Caco-2 (cell line): Measurements from ENCODE around the gene DCAF11. TPM values are rescaled to one million over a fixed set of nuclear protein-coding genes. Genes with fewer than 3 reads are reported as not detected.

Experiments
- BruUV-seq: library from RNA; stranded (reverse); fragments of 400-500 nt; replicated peaks from 2 replicates; lab custom pipeline; 2021; lab: Mats Ljungman, UMichigan
- CTCF ChIA-PET: fragments of 300-600 bp; sonication (Branson Sonifier 250); formaldehyde crosslinking; loops from one replicate; lab custom pipeline; 2022; ENCODE audit warnings: antibody characterized with exemption; lab: Charles Lee
- POLR2A ChIA-PET: fragments of 300-600 bp; sonication (Branson Sonifier 250); formaldehyde crosslinking; loops from one replicate; lab custom pipeline; 2022; ENCODE audit warnings: antibody characterized with exemption; lab: Charles Lee
- DNase-seq, 2 experiments: peaks; one replicate each; pipeline versions ENCODE4 v3.0.0 to v3.0.0-alpha.2; 2020 to 2022
- H3K27me3 ChIP-seq: replicated peaks from 2 replicates; pipeline ENCODE4 v1.6.0; 2011; ENCODE audit warnings: low read length; ENCODE audit not compliant: control insufficient read depth, insufficient read depth
- H3K36me3 ChIP-seq: 2 replicates; pipeline ENCODE4 v1.5.1; 2011; ENCODE audit warnings: low read length; ENCODE audit not compliant: control insufficient read depth, insufficient read depth
- H3K4me1 ChIP-seq: fragments of 250-450 bp; sonication (Bioruptor Pico); 2 replicates; pipeline ENCODE4 v1.5.1; 2020; ENCODE audit warnings: mild to moderate bottlenecking
- H3K4me3 ChIP-seq: 2 replicates; pipeline ENCODE4 v1.5.1; 2011; ENCODE audit warnings: low read depth, mild to moderate bottlenecking, control low read depth, low read length
- H3K9me3 ChIP-seq: fragments of 250-450 bp; sonication (Bioruptor Pico); 2 replicates; pipeline ENCODE4 v1.5.1; 2020; ENCODE audit warnings: mild to moderate bottlenecking, moderate library complexity
- H3K27ac Mint-ChIP-seq: one replicate; pipeline ENCODE4 v1.8.0; 2022; ENCODE audit warnings: mixed read lengths; ENCODE audit not compliant: unreplicated experiment
- H3K27me3 Mint-ChIP-seq: one replicate; pipeline ENCODE4 v1.8.0; 2022; ENCODE audit warnings: mixed read lengths; ENCODE audit not compliant: insufficient read depth, unreplicated experiment
- H3K36me3 Mint-ChIP-seq: one replicate; pipeline ENCODE4 v1.8.0; 2022; ENCODE audit warnings: mild to moderate bottlenecking, mixed read lengths; ENCODE audit not compliant: insufficient read depth, unreplicated experiment
- H3K4me1 Mint-ChIP-seq: one replicate; pipeline ENCODE4 v1.8.0; 2022; ENCODE audit warnings: low read depth, mixed read lengths; ENCODE audit not compliant: unreplicated experiment
- H3K4me3 Mint-ChIP-seq: one replicate; pipeline ENCODE4 v1.8.0; 2022; ENCODE audit warnings: mild to moderate bottlenecking, moderate library complexity, mixed read lengths; ENCODE audit not compliant: unreplicated experiment
- H3K9me3 Mint-ChIP-seq: one replicate; pipeline ENCODE4 v1.8.0; 2022; ENCODE audit warnings: mixed read lengths; ENCODE audit not compliant: unreplicated experiment
- intact Hi-C: fragments of 100-400 bp; cut with micrococcal nuclease; formaldehyde crosslinking; loops from one replicate; pipeline ENCODE4 v1.10.0; 2022; ENCODE audit not compliant: unreplicated experiment
- total RNA-seq: library from RNA; stranded (reverse); gene quantifications from 2 replicates; pipeline ENCODE4 v1.2.3, GENCODE V29; 2022
- TF ChIP-seq, protein P1 (sequence below), 2 experiments: fragments of 200-600 bp in 1 of 2; IDR thresholded peaks; 1 replicate in 1 of 2; 2 replicates in 1 of 2; pipeline versions ENCODE4 v1.5.1 to v1.8.0; 2011 to 2022; ENCODE audit warnings: antibody characterized with exemption in 1 of 2, control low read depth in 1 of 2, inconsistent platforms in 1 of 2, low read depth in 1 of 2, low read length in 1 of 2, mild to moderate bottlenecking in 1 of 2, moderate library complexity in 1 of 2; ENCODE audit not compliant: insufficient read depth in 1 of 2, severe bottlenecking in 1 of 2, unreplicated experiment in 1 of 2

The DCAF11 gene
- total RNA-seq, 1 experiment from 2014 or later, result 65.9 TPM

DNA sequence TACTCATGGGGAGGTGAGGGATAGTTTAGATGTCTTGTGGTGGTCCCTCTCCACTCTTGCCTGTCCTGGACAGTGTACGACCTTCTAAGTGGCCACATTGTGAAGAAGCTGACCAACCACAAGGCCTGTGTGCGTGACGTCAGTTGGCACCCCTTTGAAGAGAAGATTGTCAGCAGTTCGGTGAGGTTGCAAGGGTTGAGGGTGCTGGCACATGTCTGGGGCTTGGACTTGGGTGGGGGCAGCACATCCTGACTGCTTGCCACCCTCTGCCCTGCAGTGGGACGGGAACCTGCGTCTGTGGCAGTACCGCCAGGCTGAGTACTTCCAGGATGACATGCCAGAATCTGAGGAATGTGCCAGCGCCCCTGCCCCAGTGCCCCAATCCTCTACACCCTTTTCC, 8.3 kb downstream of the DCAF11 start:
- Mint-ChIP-seq H3K9me3 (no peaks in the 10 kb centered on the region), H3K27ac (no peak overlapping the region), H3K36me3 (peaks cover 14% of the 10 kb centered on the region), H3K4me3 (no peak overlapping the region), H3K27me3 (no peaks in the 10 kb centered on the region), H3K4me1 (no peaks in the 10 kb centered on the region)
- TF ChIP-seq, protein P1, sequence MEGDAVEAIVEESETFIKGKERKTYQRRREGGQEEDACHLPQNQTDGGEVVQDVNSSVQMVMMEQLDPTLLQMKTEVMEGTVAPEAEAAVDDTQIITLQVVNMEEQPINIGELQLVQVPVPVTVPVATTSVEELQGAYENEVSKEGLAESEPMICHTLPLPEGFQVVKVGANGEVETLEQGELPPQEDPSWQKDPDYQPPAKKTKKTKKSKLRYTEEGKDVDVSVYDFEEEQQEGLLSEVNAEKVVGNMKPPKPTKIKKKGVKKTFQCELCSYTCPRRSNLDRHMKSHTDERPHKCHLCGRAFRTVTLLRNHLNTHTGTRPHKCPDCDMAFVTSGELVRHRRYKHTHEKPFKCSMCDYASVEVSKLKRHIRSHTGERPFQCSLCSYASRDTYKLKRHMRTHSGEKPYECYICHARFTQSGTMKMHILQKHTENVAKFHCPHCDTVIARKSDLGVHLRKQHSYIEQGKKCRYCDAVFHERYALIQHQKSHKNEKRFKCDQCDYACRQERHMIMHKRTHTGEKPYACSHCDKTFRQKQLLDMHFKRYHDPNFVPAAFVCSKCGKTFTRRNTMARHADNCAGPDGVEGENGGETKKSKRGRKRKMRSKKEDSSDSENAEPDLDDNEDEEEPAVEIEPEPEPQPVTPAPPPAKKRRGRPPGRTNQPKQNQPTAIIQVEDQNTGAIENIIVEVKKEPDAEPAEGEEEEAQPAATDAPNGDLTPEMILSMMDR (IDR thresholded peaks at IDR 0.05; ENCODE audit: insufficient read depth in 1 of 2, low read depth in 1 of 2, low read length in 1 of 2, severe bottlenecking in 1 of 2, unreplicated experiment in 1 of 2), result no peak
- Histone ChIP-seq H3K36me3 (peaks cover 6% of the 10 kb centered on the region), H3K9me3 (no peaks in the 10 kb centered on the region), H3K4me1 (no peaks in the 10 kb centered on the region), H3K4me3 (no peak overlapping the region), H3K27me3 (no peaks in the 10 kb centered on the region)
- ChIA-PET POLR2A (no interaction called here), CTCF (no interaction called here)
- DNase-seq, result no peak
- BruUV-seq, result no TSS peak
- intact Hi-C loops, result no loop called here

DNA sequence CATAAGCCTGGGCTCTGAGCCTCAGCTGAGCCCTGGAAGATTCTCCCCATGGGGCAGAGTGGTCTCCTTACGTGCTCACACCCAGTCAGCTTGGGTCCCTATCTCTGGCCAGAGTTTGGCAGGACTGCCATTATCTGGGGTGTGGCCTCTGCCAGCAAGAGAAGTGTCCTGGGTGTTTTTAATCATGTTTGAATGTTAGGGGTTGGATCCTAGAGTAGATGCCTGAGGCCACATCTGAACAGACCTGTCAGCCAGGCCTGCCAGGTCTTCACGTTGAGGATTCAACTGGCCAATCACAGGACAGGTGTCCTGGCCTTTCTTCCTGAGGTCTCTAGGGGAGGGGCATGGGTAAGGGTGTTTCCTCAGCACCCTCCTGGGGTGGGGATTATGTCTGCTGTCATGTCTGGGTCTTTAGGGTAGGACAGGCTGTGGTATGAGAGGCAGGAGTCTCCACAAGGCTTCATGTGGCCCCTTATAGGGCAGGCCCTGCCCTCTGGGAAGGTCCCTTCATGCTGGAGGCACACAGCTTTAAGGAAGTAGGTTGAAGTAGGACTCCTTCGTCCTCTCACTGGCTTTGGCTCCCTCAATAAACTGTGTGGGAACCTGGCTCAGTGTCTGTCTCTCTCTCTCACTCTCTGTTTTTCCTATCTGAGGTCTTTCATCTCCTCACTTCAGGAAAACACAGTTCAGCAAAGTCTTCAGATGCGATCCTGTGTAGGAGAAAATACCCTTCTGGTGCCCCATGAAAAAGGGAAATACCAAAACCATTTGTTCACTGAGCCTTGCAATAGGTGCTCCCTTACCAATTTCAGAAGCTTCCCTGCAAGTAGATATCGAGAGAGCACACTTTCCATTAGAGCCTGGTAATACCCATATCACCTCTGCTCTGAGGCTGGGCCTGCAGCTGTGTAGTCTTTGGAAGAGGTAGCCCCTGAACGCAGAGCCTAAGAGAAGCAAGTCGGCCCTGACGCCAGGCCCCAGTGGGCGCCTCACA, 9.1 kb downstream of the DCAF11 start:
- no peak overlapping the region for H3K27ac Mint-ChIP-seq
- H3K36me3 Mint-ChIP-seq, result peaks cover 14% of the 10 kb centered on the region
- H3K36me3 ChIP-seq, result peaks cover 4% of the 10 kb centered on the region
- no peaks in the 10 kb centered on the region for H3K4me1 Mint-ChIP-seq
- no peaks in the 10 kb centered on the region for H3K9me3 ChIP-seq
- H3K27me3 ChIP-seq, result no peaks in the 10 kb centered on the region
- TF ChIP-seq, protein P1 (IDR thresholded peaks at IDR 0.05; ENCODE audit: insufficient read depth in 1 of 2, low read depth in 1 of 2, low read length in 1 of 2, severe bottlenecking in 1 of 2, unreplicated experiment in 1 of 2), result no peak
- no peaks in the 10 kb centered on the region for H3K27me3 Mint-ChIP-seq
- no peaks in the 10 kb centered on the region for H3K9me3 Mint-ChIP-seq
- CTCF ChIA-PET, result interaction anchor here (0.6 kb wide), 1 partner anchor 1461 kb away, joined by 3 read pairs; no protein-coding TSS in a partner anchor
- H3K4me1 ChIP-seq, result no peaks in the 10 kb centered on the region
- no peak for DNase-seq
- BruUV-seq, result TSS peak; percentile 34
- intact Hi-C loops, result no loop called here
- H3K4me3 Mint-ChIP-seq, result no peak overlapping the region
- H3K4me3 ChIP-seq, result no peak overlapping the region
- POLR2A ChIA-PET, result interaction anchor here (2.8 kb wide), 1 partner anchor 9 kb away, joined by 15 read pairs; the partner anchor contains the start of genes DCAF11 and NRL

DNA sequence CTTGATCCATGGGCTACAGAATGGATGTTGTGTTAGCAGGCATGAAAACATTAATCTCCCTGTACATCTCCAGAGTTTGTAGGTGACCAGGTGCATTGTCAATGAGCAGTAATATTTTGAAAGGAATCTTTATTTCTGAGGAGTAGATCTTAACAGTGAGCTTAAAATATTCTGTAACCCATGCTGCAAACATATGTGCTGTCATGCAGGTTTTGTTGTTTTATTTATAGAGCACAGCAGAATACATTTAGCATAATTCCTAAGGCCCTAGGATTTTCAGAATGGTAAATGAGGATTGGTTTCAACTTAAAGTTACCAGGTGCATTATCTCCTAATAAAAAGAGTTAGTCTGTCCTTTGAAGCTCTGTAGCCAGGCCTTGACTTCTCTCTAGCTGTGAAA, 12.4 kb downstream of the DCAF11 start:
- no peak overlapping the region for H3K4me3 Mint-ChIP-seq
- no peaks in the 10 kb centered on the region for H3K9me3 Mint-ChIP-seq
- H3K27ac Mint-ChIP-seq, result no peak overlapping the region
- H3K36me3 Mint-ChIP-seq, result no peaks in the 10 kb centered on the region
- POLR2A ChIA-PET, result interaction anchor here (2.8 kb wide), 1 partner anchor 12 kb away, joined by 15 read pairs; the partner anchor contains the start of genes DCAF11 and NRL
- TF ChIP-seq, protein P1 (IDR thresholded peaks at IDR 0.05; ENCODE audit: insufficient read depth in 1 of 2, low read depth in 1 of 2, low read length in 1 of 2, severe bottlenecking in 1 of 2, unreplicated experiment in 1 of 2), result no peak
- no TSS peak for BruUV-seq
- Histone ChIP-seq H3K9me3 (no peaks in the 10 kb centered on the region), H3K36me3 (no peaks in the 10 kb centered on the region; the same call in 1 of the 2 replicates), H3K27me3 (no peaks in the 10 kb centered on the region), H3K4me3 (no peak overlapping the region), H3K4me1 (no peaks in the 10 kb centered on the region)
- CTCF ChIA-PET, result interaction anchor here (1.2 kb wide), 2 partner anchors 12 to 18 kb away, joined by 3 to 4 read pairs; partner anchors contain the start of genes DCAF11 and NRL
- no peak for DNase-seq
- H3K27me3 Mint-ChIP-seq, result no peaks in the 10 kb centered on the region
- no peaks in the 10 kb centered on the region for H3K4me1 Mint-ChIP-seq
- intact Hi-C loops, result no loop called here
